ENCODE results near the gene PROSER2.

The PROSER2 gene

DNA sequence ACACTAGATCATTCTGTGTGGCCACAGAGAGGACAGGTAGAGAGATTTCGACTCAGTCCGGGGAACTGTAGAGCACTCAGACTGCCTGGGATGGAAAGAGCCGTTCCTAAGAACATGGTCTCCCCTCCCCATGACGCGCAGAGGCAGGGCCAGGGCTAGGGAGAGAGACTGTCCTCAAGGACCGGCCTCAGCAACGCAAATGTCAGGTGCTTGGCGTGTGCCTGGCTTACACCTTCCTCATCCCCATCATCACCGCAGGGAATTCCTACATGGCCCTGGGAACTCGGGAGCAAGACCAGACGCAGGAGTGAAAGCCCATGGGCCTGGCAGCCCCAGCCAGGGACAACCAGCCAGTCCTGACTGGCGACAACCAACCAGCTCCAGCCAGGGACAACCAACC lies 55.6 kb downstream of the PROSER2 start:
- TF ChIP-seq JUND (IDR thresholded peaks at IDR 0.05; ENCODE audit: low read depth) = no peak
- no peak for DNase-seq (ENCODE audit: low read depth in 1 of 2, low spot score in 1 of 2)
- in situ Hi-C loops (cut with HindIII; ENCODE audit: low pct_unique_long_range_greater_than_20kb, low sequenced_read_pairs) = no loop called here

DNA sequence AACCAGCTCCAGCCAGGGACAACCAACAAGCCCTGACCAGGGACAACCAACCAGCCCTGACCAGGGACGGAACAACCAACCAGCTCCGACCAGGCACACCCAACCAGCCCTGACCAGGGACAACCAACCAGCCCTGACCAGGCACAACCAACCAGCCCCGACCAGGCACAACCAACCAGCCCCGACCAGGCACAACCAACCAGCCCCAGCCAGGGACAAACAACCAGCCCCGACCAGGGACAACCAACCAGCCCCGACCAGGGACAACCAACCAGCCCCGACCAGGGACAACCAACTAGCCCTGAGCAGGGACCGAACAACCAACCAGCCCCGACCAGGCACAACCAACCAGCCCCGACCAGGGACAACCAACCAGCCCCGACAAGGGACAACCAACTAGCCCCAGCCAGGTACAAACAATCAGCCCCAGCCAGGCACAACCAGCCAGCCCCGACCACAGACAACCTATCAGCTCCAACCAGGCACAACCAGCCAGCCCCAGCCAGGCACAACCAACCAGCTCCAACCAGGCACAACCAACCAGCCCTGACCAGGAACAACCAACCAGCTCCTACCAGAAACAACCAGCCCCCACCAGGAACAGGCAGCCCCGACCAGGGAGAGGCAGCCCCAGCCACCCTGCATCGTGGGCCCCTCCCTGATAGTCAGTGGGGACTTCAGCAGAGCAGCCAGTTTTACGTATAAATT lies 56.4 kb downstream of the PROSER2 start:
- TF ChIP-seq JUND (IDR thresholded peaks at IDR 0.05; ENCODE audit: low read depth) = no peak
- no peak for DNase-seq (ENCODE audit: low read depth in 1 of 2, low spot score in 1 of 2)
- in situ Hi-C loops (cut with HindIII; ENCODE audit: low pct_unique_long_range_greater_than_20kb, low sequenced_read_pairs) = no loop called here

DNA sequence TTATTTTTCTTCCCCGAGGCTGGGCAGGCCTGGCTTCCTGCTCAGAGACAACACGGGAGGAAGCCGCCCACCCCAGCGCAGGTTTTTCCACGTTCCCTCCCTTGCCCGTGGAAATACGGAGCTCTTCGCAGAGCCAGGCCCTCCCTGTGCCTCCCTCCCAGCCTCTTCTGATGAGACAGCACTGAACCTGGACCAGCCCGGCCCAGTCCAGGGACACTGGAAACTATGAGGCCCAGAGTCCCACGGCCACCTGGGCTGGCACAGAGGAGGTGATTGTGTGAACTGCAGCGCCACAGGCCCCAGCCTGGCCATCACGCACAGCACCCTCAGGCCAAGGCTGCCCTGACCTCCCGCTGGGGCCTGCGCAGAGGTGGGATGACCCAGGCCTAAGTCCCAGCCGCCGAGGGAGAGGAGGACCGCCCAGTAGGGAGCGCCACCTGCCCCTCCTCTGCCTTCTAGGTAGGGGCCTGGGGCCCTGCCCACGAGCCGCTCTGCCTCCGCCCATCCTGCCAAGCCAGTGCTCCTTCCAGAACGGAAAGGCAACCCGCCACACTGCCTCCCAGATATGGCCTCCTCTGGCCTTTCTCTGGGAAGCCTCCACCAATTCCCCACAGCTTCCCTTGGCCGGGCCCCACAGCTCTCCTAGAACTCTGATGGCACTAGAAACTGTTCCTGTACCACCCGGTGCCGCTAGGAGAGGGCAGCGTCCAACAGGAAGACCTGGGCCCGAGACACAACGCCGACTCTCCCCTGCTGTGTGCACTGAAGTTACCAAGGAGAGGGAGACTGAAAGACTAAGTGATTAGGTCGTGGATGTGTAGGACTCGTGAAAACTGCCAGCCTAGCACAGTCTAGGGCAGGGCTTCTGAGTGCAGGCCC lies 57.2 kb downstream of the PROSER2 start:
- DNase-seq (ENCODE audit: low read depth in 1 of 2, low spot score in 1 of 2) = no peak
- in situ Hi-C loops (cut with HindIII; ENCODE audit: low pct_unique_long_range_greater_than_20kb, low sequenced_read_pairs) = no loop called here
- TF ChIP-seq JUND (IDR thresholded peaks at IDR 0.05; ENCODE audit: low read depth) = no peak

DNA sequence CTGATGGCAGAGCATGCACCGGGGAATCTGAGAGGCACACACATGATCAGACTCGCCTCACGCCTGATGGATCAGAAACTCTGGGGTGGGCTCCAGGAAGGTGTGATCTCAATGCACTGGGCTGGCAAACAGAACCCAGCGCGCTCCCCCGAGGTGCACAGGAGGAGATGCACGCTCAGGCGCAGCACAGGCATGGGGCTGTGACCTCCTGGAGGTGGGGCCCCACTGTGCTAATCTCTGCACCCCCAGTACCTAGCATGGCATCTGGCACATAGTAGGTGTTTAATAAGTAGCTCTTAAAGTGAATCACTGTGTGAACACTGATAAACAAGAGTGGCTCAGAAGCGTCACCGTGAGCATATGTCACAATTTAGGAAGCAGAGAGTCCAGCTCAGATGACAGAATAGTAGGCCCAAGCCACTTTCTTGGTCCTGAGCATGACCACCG lies 57.9 kb downstream of the PROSER2 start:
- TF ChIP-seq JUND (IDR thresholded peaks at IDR 0.05; ENCODE audit: low read depth) = no peak
- in situ Hi-C loops (cut with HindIII; ENCODE audit: low pct_unique_long_range_greater_than_20kb, low sequenced_read_pairs) = no loop called here
- no peak for DNase-seq (ENCODE audit: low read depth in 1 of 2, low spot score in 1 of 2)

- in situ Hi-C loops (cut with HindIII; ENCODE audit: low pct_unique_long_range_greater_than_20kb, low sequenced_read_pairs) = no loop called here
- DNase-seq (ENCODE audit: low read depth in 1 of 2, low spot score in 1 of 2) = peak in 1 of 2 experiments; percentile 62
- no peak for TF ChIP-seq JUND (IDR thresholded peaks at IDR 0.05; ENCODE audit: low read depth)
Observed at GRCh38 chr10:11881477-11882417, 58.6 kb downstream of the PROSER2 start.

- no peak for TF ChIP-seq JUND (IDR thresholded peaks at IDR 0.05; ENCODE audit: low read depth)
- no peak for DNase-seq (ENCODE audit: low read depth in 1 of 2, low spot score in 1 of 2)
- in situ Hi-C loops (cut with HindIII; ENCODE audit: low pct_unique_long_range_greater_than_20kb, low sequenced_read_pairs) = no loop called here
Observed at GRCh38 chr10:11882646-11883375, 59.7 kb downstream of the PROSER2 start.

DNA sequence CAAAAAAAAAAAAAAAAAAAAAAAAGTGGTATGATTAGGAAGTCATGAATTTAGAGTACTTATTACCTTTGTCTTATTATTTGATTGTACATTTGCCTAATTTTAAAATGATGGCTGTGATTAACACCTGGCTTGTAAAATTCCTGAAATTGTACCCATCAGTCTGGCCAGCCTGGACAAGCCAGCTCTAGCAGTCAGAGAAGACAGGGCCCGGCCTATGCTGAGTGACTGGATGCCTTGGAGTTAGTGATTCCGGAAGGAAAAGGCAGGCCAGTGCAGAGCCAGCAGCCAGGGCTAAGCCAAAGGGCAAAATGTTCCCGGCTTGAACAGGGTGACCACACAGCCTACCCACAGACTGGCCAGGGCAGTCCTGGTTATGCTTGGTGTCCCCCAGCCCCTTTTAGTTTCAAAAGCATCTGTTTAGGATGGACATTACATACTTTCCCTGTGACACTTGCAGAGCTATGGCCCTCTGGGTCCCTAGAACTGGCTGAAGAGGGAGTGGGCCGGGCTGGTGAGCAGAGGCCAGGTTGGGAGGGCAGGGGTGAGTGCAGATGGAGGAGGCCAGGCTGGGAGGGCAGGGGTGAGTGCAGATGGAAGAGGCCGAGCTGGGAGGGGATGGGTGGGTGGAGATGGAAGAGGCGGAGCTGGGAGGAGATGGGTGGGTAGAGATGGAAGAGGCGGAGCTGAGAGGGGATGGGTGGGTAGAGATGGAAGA lies 61.7 kb downstream of the PROSER2 start:
- in situ Hi-C loops (cut with HindIII; ENCODE audit: low pct_unique_long_range_greater_than_20kb, low sequenced_read_pairs) = no loop called here
- TF ChIP-seq JUND (IDR thresholded peaks at IDR 0.05; ENCODE audit: low read depth) = no peak
- DNase-seq (ENCODE audit: low read depth in 1 of 2, low spot score in 1 of 2) = no peak

- in situ Hi-C loops (cut with HindIII; ENCODE audit: low pct_unique_long_range_greater_than_20kb, low sequenced_read_pairs) = no loop called here
- no peak for DNase-seq (ENCODE audit: low read depth in 1 of 2, low spot score in 1 of 2)
- no peak for TF ChIP-seq JUND (IDR thresholded peaks at IDR 0.05; ENCODE audit: low read depth)
Observed at GRCh38 chr10:11885437-11886137, 62.4 kb downstream of the PROSER2 start.

GRCh38 chr10:11886138-11886474 lies 63.0 kb downstream of the PROSER2 start:
- in situ Hi-C loops (cut with HindIII; ENCODE audit: low pct_unique_long_range_greater_than_20kb, low sequenced_read_pairs) = no loop called here
- no peak for TF ChIP-seq JUND (IDR thresholded peaks at IDR 0.05; ENCODE audit: low read depth)
- DNase-seq (ENCODE audit: low read depth in 1 of 2, low spot score in 1 of 2) = no peak

- TF ChIP-seq JUND (IDR thresholded peaks at IDR 0.05; ENCODE audit: low read depth) = no peak
- in situ Hi-C loops (cut with HindIII; ENCODE audit: low pct_unique_long_range_greater_than_20kb, low sequenced_read_pairs) = no loop called here
- no peak for DNase-seq (ENCODE audit: low read depth in 1 of 2, low spot score in 1 of 2)
Observed at GRCh38 chr10:11886851-11887250, 63.7 kb downstream of the PROSER2 start.

Data from T47D (cell line).